ENCODE measurements around the gene SLC29A2.
"Not testable (repeated sequence)": the region's sequence is repeated elsewhere in the genome, so short reads cannot be mapped to it uniquely, and the experiment has no call there.

SLC29A2 gene

DNA sequence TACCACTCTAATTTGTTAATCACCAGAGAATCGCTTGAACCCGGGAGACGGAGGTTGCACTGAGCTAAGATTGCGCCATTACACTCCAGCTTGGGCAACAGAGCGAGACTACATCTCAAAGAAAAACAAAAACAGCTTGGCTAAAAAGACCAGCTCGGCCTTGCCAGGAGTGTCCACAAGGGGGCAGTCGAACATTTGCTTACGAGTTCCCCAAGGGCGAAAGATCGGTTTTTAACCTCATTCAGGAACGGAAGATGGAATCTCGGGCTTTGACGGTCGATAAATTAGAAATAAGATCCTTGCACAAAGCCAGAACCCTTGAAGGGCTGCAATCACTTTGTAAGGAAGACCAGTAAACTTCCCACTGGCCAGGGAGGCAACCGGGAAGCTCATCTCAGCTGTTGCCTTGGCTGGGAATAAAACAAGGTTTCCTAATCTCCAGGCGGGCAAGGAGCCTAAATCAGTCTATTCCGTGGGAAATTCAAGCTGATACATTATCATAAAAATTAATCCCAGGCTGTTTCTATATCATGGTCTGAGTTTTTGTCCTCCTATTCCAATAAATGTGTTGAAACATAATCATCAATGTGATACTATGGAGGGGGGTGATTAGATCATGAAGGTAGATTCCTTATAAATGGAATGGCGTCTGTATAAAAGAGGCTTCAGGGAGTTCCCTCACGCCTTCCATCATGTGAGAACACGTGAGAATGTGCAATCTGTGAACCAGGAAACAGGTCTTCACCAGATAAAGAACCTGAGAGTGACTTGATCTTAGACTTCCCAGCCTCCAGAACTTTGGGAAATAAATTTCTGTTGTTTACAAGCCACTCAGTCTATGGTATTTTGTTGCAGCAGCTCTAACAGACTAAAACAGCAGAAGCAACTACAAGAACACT, 14.9 kb upstream of the SLC29A2 start:
- in situ Hi-C loops (cut with HindIII; ENCODE audit: low sequenced_read_pairs), result no loop called here

DNA sequence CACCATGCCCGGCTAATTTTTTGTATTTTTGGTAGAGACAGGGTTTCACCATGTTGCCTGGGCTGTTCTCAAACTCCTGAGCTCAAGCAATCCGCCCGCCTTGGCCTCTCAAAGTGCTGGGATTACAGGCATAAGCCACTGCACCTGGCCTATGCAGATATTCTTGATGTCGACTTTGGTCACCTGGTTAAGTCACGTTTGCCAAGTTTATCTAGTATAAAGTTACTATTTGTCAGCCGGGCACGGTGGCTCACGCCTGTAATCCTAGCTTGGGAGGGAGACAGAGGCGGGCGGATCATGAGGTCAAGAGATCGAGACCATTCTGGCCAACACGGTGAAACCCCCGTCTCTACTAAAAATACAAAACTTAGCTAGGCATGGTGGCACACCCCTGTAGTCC, 12.8 kb upstream of the SLC29A2 start:
- in situ Hi-C loops (cut with HindIII; ENCODE audit: low sequenced_read_pairs), result not testable (repeated sequence)

DNA sequence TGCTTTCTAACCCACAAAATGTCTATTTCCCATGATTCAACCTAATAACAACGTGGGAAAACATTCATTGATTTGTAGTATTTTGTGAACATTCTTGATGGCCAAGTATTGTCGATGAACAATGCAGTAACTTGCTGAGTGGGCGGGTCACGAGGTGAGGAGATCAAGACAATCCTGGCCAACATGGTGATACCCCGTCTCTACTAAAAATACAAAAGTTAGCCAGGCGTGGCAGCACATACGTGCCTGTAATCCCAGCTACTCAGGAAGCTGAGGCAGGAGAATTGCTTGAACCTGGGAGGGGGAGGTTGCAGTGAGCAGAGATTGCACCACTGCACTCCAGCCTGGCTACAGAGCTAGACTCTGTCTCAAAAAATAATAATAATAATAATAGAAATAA, 8.7 kb upstream of the SLC29A2 start:
- in situ Hi-C loops (cut with HindIII; ENCODE audit: low sequenced_read_pairs), result not testable (repeated sequence)

DNA sequence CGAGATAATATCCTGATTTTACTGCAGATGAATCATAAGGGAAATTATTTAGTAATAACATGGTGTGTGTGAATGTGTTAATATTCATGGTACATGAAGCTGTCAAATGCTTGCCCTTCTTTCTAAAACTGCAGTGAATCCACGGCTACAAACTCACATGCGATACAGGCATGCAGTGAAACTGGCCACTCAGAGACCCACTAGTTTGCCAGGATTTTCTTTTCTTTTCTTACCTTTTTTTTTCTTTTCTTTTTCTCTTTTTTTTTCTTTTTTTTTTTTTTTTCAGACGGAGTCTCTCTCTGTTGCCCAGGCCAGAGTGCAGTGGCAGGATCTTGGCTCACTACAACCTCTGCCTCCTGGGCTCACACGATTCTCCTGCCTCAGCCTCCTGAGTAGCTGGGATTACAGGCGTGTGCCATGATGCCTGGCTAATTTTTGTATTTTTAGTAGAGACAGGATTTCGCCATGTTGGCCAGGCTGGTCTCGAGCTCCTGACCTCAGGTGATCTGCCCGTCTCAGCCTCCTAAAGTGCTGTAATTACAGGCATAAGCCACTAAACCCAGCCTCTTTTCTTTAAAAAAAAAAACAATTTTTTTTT, 2.2 kb upstream of the SLC29A2 start:
- in situ Hi-C loops (cut with HindIII; ENCODE audit: low sequenced_read_pairs), result loop anchor here (5.0 kb wide), 1 partner anchor 54 kb away; no protein-coding TSS in a partner anchor

DNA sequence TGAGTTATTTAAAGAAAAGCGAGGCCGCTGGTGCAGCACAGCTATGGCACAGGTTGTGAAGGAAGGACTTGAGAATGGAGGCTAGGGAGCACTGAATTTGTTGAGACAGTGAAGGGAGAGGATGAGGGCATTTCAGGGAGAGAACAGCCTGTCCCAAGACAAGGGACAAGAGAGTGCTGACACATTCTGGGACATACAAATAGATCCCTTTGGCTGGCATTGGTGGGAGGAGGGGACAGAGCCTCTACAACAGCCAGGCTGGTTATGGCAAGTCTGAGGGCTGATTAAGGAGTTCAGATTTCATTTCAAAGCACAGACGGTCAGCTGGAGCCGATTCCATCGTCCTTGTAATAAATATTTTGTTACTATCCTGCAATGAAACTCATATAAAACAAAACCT, 1.7 kb upstream of the SLC29A2 start:
- in situ Hi-C loops (cut with HindIII; ENCODE audit: low sequenced_read_pairs), result loop anchor here (5.0 kb wide), 1 partner anchor 54 kb away; no protein-coding TSS in a partner anchor

DNA sequence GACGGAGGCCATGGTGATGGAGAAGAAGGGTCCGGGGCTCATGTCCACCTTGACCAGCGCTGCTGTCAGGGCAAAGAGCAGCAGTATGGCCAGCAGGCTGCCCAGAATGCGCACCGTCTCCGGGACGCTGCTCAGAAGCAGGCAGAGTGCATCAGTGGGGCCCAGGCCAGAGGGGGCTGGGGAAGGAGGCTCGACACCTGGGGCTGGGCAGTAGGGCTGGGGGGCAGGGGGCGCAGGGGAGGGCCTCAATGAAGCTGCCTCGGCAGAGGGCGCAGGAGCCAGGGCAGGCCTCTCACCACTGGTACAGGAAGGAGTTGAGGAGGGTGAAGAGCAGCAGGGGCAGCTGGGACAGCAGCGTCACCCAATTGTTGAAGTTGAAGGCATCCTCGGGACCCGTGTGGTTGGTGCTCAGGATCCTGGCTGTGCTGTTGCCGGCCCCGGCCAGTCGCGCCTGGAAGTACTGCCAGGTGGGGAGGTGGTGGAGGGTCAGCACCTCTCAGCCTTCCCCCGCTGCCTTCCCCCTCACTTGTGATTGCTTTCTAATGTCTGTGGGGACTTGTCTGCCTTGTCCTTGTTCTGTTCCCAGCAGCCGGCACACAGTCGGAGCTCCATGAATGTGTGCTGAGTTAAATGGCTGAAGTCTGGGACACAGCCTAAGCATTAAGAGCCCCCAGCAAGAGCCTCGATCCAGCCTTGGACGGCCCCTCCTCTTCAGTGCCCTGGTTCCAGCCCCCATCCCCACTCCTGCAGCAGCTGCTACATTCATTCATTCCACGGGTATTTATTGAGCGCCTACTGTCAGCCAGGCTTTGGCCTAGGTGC, 2.3 kb downstream of the SLC29A2 start:
- in situ Hi-C loops (cut with HindIII; ENCODE audit: low sequenced_read_pairs), result no loop called here

DNA sequence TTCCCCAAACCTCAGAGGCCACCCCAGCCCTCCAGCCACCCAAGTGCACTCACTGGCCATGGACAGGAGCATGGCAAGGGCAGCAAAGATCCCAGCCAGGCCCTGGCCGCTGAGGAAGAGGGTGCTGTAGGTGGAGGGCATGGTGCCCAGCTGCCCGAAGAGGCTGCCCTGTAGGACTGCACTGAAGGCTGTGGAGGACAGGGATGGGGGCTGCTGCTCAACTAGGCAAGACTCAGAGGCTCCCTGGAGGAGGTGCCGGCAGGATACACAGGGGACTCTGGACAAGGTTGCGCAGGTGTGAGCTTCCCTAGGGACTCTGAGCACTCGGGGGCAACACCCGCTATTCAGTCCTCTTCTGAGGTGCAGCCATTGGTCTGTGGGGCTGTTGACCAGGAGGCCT, 3.1 kb downstream of the SLC29A2 start:
- in situ Hi-C loops (cut with HindIII; ENCODE audit: low sequenced_read_pairs), result no loop called here

DNA sequence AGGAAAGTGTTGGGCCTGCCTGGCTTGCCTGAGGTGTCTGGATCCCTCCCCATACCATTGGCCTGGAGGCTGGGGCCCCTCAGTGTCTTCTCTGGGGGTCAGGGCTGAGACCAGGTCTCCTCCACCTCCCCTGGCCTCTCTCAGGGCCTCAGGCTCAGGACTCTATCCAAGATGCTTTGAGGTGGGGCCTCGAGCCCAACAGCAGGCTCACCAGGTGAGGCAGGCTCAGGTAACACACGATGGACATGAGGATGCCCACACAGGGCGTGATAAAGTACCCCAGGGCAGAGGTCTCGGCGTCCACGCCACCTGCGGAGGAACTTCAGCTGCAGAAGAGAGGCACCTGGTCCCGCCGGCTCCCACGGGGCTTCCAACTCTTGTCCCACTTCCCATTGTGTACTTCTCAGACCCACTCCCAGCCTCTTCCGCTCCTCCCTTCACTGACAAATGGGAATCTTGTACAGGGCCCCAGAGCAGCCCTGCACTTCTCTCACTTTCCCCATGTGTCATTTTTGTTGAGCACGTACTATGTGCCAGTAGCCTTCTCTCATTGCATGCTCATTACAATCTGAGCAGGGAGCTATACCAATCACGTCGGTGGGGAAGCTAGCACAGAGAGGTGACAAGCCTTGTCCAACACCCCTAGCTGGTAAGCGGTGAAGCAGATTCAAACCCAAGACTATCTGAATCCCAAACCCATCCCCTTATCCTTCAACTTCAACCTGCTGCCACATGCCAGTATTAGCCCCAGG, 3.8 kb downstream of the SLC29A2 start:
- in situ Hi-C loops (cut with HindIII; ENCODE audit: low sequenced_read_pairs), result no loop called here

DNA sequence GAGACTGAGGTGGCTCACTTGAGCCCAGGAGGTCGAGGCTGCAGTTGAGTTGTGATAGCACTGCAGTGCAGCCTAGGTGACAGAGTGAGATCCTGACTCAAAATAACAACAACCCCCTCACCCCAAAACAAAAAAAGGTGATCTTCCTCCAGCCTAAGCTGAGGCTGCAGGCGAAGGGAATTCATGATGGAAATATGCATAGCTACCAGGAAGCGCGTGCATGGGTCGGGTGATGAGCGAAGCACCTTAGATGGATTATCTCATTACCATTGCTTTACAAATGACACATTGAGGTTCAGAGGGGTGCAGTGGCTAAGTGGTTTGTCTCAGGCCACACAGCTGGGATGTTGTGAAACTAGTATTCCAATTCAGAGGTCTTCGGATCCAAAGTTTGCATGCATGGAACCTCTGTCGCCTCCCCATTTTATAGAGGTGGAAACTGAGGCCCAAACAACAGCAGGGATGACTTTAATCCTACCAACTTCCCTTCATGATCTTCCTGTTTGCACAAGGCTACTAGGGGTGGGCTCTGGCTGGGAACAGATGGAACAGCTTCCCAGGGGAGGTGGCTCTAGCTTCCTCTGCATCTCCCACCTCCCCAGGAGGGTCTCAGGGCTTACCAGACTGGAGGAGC, 4.6 kb downstream of the SLC29A2 start:
- in situ Hi-C loops (cut with HindIII; ENCODE audit: low sequenced_read_pairs), result no loop called here

DNA sequence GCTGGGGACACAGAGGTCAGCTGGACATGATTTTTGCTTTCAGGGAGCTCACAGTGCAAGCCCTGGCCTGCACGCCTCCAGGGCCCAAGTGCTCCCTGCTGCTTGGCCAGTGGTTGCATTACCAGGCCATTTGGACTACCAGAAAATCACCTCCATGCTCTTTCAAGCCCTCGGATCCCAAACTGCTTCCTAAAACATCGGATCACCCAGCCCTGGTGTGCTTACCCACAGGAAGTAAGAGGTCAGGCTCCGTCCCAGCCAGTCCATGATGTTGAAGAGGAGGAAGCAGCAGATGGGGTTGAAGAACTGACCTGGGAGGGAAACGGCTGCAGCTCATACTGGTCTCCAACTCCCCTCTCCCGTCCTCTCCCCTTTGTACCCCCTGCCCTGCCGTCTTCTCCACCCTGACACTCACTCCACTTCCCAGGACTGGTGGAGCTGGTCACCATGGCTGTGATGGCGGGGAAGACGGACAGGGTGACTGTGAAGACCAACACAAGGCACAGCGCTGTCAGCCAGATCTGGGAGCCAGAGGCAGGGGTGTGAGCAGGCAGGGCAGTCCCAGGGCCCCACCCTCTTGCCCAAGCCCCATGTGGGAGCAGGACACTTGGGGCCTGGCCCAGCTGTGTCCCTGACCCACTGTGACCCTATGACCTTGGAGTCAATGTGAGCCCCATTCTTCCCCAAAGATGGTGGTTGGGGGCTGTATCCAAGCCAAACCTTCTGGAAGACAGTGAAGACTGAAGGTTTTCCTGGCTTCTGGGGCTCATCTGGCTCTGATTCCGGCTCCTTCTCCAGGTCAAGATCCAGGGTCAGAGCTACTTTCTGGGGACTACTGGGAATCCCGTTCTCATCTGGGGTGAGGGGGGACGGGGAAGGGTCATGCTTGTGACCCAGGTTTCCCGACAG, 5.6 kb downstream of the SLC29A2 start:
- in situ Hi-C loops (cut with HindIII; ENCODE audit: low sequenced_read_pairs), result no loop called here

DNA sequence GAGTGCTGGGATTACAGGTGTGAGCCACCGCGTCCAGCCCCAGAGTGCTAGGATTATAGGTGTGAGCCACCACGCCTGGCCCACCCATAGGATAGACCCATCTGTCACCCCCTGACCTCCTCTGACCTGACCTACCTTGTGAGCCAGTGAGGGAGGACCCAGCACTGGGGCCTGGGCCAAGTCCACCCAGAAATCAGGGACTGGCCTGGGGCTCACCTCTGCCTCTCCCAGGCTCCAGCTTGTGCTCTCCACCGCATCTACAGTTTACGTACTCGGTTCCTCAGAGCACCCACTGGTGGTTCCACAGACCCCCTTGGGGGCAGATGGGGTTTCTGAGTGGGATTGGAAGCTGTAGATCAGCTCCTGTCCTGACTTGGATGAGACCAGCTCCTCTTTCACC, 6.4 kb downstream of the SLC29A2 start:
- in situ Hi-C loops (cut with HindIII; ENCODE audit: low sequenced_read_pairs), result no loop called here

DNA sequence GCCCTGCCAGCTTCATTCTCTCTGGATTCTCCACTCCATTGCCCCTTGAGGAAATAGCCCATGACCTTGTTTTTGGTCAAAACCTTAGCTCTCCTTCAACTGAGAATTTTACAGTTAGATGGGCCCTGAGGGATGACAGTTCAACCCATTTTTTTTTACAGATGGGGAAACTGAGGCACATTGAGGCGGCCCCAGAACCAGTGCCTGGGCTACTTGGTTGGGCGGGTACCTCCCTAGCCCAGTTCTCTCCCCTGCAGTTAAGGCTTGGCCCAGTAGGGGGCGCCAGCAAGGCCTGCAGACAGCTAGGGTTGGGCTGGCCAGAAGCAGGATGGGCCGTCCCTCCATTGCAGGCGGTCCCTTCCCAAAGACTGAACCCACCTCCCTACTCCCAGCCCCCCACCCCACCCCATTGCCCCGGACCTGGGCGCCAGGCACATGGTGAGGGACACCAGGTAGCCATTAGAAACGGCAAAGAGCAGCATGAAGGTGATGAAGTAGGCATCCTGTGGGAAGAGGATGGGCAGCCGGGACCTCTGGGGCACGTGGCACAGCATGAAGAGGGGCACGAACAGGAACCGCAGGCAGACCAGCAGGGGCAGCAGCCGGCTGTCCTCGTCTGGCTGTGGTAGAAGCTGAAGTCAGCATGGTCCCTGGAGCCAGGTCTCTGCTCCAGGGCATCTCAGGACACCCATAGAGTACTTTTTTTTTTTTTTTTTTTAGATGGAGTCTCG, 7.6 kb downstream of the SLC29A2 start:
- in situ Hi-C loops (cut with HindIII; ENCODE audit: low sequenced_read_pairs), result no loop called here

DNA sequence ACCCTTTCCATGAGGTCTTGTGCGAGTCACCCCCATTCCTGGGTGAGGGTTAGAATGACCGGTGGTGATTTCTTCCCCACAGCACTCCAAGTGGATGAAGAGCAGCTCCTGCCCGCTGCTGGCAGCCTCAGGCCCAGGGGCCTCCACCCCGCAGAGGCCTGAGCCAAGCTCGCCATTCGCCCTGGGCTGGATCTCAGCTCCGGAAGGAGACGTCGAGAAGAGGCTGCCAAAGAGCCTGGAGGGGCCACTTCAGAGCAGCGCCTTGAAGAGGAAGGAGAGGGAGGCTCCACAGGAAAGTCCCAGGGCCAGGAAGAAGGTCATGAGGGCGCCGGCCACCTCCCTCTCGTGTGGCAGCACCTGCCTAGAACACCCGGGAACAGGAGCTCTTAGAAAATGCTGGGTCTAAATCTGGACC, 8.4 kb downstream of the SLC29A2 start:
- in situ Hi-C loops (cut with HindIII; ENCODE audit: low sequenced_read_pairs), result no loop called here

DNA sequence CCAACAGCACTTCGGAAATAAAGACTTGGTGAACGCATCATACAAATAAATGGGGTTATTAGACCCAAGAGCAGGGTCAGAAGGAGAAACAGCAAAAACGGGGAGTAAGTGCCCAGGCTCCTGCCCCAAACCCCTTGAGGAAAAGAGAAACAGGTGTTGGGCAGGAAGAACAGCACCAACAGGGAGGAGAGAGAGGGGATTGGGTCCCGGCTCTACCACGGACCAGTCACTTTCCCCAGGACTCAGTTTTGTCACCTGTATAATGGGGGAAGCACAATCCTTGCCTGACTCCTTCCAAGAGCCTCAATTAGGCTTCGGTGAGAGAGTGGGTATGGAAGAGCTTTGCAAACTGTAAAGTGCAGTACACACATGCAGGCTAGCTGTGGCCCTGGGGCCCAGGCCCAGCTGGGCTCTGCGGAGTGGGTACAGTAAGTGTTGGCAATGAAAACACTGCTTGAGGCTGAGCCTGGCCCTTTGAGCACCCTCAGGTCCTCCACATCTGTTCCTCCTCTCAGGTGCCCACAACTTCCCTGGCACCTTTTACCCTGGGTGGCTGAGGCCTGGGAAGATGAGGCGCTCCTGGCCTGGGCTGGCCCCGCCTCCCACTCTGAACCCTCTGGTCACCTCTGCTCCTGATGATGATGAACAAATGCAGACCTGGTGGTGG, 8.9 kb downstream of the SLC29A2 start:
- in situ Hi-C loops (cut with HindIII; ENCODE audit: low sequenced_read_pairs), result no loop called here

DNA sequence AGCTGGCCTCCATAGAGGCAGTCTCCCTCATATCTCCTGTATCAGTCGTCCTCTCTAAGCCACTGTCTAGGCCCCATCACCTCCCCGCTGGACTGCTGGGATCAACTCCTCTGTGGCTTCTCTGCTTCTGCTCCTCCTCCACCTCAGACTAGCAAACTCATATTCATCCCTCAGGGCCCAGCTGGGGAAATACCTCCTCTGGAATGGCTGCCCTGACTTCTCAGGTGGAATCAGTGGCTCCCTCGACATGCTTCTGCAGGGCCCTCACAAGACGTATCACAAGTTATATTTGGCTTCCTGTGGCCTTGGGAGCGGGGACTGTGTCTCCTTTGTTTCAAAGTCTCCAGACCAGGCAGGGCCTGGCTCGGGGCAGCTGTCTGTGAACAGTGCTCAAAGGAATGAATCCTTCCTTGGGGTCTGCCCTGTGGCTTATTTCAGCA, 10.0 kb downstream of the SLC29A2 start:
- in situ Hi-C loops (cut with HindIII; ENCODE audit: low sequenced_read_pairs), result no loop called here

DNA sequence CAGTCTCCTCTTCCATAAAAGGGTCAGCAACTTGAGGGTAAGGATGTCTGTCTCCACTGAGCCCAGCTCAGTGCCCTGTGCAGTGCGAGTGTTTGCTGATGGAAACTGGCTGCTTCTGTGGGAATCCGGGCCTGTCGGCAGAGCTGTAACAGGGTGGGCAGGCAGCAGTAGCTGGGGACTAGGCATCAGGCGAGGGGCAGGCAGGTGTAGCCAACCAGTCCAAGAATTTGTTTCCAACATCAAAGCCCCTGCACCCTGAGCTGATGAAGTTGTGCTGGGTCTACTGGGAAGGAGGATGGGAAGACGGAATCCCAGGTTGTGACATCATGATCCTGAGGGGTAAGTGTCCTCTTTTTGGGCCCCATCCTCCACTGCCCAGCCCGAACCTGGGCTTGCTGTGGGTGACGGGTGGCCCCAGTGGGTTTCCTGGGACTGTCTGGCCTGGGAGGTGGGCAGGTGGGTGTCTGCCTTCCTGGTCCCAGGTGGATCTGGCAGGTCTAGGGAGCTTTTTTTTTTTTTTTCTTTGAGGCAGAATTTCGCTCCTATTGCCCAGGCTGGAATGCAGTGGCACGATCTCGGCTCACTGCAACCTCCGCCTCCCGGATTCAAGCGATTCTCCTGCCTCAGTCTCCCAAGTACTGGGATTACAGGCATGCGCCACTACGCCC, 11.0 kb downstream of the SLC29A2 start:
- in situ Hi-C loops (cut with HindIII; ENCODE audit: low sequenced_read_pairs), result no loop called here

DNA sequence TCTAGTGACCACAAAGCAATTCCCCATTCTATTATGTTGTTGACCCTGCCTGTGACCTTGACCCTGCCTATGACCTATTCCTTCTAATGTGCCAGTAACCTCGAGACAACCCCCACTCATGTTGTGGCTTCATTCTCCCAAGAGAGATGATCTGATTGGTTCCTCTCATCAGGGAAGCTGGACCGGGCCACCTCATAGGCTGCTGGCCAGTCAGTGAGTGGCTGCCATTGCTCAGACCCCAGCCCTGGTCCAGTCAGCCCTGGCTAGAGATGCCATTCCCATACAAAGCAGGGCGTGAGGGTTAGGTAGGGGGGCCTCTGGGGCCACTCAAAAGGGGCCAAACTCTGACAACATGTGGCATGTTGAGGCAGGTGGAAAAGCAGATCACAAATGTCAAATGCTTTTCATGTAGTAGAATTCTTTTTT, 11.9 kb downstream of the SLC29A2 start:
- in situ Hi-C loops (cut with HindIII; ENCODE audit: low sequenced_read_pairs), result no loop called here
